Stimulated activated CD4-positive, alpha-beta T cell treated with anti-CD3 and anti-CD28 coated beads, Interleukin-1b, Interleukin-23, amount 100 ng/mL, for 1 hour (primary cell): ENCODE data around the gene DDX4.
"Not testable (repeated sequence)": the region's sequence is repeated elsewhere in the genome, so short reads cannot be mapped to it uniquely, and the experiment has no call there.

Experiments used
- DNase-seq, 2 donors: peaks; one replicate each; pipeline ENCODE4 v3.0.0-alpha.2; 2020; ENCODE audit warnings: low read depth in 2 of 2

DDX4 gene

DNA sequence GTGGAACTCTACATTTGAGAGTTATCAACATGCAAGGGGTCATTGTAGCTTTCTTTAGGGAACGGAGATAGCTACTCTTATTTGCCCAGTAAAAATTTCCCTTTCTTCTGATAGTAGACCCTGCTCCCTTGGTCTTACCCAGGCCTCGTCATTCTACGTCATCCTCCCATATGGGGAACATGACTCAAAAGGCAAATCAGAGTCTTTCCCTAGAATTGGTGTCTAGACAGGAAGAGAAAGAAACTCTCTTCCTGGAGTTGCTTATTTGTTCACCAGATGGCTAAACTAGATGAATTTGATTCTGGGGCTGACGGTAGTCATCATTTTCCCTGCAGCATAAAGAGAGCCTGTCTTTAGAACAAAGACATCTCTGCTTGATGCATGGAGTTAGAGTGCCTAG, 13.6 kb upstream of the DDX4 start:
- no peak for DNase-seq

DNA sequence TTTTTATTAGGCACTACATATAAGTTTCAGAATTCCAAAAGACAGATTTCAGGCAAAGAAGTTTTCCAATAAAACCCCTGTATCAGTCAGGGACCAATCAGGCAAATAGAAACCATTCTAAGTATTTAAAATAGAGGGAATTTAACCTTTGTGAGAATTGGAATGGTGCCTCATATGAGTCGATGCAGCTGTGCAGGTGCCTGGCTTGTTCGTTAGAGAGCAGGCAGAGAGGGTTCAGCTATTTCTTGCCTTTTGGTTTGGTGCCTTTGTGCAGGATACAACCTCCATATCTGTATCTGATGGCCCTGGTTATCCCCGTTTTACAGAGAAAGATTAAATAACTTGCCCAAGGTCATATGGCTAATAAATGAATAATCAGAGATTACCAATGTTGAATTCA, 6.0 kb upstream of the DDX4 start:
- DNase-seq: no peak

DNA sequence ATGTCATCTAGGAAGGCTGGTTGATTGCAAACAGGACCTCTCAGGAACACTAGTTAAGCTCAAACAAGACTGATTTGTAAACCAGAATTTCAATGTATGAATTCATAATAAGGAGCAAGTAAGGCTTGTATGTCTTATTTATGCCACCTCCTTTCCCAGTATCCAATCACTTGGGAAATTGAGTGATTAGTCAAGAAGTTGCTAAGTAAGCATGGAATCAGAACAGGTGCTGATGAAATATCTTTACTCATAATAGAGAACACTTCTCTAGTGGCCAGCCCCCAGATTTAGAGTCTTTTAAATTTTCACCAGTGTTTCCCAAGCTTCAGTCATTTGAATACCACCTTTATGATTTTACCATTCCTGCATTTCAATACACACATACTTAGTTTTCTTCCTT, 5.3 kb upstream of the DDX4 start:
- DNase-seq: no peak

DNA sequence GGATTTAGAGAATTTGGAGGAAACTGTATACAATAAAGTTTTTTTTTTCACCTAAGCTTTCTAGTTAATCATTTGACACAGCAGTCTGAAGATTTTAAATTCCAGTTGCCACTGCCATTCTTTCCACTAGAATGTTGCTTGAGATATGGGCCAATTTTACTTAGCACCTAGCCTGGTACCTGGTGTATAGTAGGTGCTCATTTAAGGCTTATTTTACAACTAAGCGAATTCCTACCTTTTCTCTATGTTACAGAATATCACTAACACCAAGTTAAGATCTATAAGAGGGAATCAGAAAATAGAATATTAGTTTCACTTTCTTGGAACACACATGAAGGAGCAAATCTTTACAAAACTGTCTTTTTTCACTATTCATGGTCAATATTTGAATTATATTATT, 3.2 kb upstream of the DDX4 start:
- no peak for DNase-seq

DNA sequence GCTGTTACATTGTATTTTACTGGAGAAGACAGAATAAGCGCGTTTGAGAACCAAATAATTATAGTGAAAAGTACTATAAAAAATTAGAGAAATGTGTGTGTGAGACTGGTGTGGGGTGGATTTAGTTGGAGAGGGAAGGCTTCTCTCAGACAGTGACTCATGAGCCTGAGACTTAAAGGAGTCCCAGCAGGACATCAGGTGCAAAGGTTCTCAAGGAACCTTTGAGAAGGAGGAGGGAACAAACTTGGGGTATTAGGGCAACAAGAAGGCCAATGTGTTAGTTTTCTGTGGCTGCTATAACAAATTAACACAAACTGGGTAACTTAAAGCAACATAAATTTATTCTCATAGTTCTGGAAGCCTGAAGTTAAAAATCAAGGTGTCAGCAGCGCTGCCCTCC, 4.9 kb downstream of the DDX4 start:
- DNase-seq: no peak

DNA sequence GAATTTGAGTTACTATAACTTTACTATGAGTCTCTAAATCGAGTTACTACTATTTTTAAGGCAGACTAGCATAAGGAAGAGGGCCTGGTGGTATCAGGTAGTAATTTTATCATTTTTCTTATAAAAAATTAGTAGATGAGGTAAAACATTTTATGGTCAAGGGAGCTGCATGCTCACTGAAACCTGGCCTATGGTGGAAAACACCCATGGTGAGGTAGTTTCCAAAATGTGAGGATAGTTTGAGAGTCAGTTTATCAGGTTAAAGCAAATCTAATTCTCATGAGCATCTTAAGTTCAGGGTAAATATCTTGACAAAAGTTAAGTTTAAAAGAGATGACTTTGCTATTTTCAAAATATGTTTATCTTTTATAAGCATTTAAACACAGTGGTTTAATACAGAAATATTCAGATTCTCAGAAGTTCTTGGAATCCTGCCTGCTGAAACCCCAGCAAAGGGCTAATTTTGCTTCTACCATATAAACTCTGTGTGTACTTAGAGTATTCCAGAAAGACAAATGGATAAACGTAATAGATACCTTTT, 10.0 kb downstream of the DDX4 start:
- DNase-seq: no peak

DNA sequence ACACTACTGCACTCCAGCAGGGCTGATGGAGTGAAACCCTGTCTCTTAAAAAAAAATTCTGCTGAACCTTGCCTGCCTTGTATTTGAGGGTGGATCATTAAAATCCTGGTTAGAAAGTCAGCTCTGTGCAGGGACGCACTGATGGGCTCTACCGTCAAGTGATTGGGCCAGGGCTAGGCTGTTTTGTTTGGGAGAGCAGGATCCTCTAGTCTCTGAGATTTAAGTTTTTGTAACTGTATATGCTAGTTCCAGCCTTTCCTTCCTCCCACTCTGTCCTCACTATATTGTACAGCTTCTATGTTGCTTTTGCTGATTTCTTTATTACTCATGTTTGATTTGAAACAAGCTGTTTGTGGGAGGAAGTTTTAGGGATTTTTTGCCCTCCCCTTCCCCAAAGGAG, 11.5 kb downstream of the DDX4 start:
- DNase-seq: no peak

DNA sequence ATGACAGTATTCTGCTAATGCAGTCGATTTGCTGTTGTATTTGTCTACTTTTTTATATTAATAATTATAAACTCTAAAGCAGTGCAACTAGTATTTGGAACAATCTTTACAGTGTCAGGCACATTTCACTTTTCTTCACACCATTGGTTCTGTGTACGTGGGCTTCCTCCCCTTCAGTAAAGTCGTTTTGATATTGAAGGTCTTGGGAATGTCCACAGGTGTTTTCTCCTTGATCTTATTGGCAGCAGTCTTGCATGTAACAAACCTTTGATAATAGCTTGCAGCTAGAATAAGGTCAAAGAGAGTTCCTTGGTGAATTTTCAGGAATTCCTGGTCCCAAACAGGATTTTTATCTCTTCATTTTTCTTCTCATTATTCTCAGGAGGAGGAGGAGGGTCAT, 12.2 kb downstream of the DDX4 start:
- DNase-seq: no peak

DNA sequence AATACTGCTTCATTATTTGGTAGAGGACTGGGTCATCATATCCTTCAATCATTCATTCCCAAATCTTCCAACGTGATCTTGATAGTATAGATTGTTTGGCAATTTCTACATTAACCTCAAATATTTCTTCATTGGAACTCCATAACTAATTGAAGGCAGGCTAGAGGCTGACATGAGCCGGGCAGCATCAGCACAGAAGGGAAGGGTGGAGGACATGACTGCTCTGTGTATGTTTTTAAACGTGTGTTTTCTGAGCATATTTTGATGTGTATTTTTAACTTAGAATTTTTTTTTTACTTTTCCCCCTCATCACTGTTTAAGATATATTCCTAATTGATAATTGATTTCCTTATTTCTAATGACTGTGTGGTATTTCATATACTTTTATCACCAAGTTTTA, 12.6 kb downstream of the DDX4 start:
- no peak for DNase-seq

DNA sequence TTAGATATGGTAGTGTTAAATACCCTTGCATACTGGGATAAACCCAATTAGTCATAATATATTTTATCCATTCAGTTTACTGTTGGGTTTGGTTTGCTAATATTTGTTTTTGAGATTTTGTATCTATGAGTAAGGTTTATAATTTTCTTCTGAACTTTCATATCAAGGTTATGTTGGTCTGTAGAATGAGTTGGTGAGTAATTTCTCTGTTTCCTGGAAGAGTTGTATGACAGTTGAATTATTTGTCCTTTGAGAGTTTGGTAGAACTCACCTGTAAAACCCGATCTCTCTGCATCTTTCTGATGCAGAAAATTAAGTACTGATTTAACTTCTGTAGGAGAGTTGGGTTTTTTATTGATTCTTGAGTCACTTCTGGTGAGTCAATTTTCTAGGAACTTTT, 20.4 kb downstream of the DDX4 start:
- DNase-seq: no peak

DNA sequence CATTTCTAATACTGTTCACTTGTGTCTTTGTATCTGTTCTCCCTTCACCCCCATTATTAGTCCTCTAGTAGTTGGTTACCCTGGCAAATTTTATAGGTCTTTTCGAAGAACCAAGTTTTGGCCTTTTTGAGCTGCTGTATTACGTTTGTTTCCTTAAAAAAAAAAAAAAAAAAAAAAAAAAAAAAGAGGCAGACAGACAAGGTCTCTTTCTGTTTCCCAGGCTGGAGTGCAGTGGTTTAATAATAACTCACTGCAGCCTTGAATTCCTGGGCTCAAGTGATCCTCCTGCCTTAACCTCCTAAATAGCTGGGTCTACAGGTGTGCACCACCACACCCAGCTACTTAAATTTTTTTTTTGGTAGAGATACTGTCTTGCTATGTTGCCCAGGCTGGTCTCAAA, 20.9 kb downstream of the DDX4 start:
- no peak for DNase-seq

DNA sequence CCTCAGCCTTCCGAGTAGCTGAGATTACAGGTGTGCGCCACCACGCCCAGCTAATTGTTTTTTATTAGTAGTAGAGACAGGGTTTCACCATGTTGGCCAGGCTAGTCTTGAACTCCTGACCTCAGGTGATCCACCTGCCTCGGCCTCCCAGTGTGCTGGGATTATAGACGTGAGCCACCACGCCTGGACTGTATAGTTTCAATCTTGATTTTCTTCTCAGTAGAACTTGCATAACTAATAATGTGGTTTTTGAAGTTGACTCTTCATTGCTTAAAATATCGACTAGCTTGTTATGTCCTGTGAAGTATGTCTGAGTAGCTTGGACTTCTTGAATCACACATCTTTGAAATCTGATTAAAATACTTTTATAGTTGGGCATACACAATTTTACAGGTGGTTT, 23.9 kb downstream of the DDX4 start:
- not testable (repeated sequence) for DNase-seq

DNA sequence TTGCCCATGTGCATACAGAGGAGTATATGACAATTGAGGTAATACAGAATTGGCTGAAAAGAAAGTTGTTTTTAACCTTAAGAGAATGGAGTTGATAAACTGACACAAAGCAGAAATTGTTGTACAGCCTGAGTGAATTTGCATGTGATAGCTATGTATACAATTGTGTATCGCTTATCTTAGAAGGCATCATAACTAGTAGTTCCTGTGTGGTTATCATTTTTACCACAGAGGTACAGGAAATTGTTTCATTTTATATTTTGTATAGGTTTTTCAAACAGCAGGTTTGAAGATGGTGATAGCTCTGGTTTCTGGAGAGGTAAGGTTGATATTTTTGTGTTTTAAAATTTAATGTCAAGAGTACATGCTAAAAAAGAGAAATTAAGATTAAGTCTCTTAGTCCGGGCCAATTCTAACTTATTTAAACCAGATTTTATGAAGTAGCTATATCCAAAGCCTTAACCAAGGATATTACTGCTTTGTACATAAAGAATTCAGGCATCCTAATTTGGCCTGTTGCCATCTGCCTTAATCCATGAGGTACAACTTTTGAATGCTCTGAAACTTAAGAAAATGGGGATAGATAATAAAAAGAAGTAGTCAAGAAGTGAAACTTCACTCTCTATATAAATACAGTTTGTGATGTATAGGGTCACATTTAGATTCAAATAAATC, 26.0 kb downstream of the DDX4 start:
- DNase-seq: no peak

DNA sequence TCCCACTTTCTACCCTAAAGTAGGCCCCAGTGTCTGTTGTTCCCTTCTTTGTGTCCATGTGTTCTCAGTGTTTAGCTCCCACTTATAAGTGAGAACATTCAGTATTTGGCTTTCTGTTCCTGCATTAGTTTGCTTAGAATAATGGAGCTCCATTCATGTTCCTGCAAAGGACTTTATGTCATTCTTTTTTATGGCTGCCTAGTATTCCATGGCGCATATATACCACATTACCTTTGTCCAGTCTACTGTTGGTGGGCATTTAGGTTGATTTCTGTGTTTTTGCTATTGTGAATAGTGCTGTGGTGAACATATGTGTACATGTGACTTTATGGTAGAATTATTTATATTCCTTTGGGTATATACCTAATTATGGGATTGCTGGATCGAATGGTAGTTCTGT, 30.4 kb downstream of the DDX4 start:
- no peak for DNase-seq

DNA sequence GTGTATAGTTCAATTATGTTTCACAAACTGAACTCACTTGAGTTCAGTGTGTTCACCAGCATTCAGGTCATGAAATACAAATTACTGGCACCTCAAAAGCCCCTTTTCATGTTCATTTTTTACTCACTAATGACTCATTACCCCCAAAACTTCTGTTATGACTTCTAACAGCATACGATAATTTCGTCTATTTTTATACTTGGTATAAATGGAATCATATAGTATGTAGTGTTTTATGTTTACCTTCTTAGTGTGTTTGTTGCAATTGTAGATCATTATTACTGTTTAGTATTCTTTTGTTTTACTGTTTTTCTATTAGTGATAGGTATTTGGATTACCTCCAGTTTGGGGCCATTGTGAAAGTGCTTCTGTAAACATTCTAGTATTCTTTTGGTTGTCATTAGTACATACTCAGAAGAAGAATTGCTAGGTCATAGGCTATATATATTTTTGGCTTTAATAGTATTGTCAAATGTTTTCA, 33.4 kb downstream of the DDX4 start:
- no peak for DNase-seq

DNA sequence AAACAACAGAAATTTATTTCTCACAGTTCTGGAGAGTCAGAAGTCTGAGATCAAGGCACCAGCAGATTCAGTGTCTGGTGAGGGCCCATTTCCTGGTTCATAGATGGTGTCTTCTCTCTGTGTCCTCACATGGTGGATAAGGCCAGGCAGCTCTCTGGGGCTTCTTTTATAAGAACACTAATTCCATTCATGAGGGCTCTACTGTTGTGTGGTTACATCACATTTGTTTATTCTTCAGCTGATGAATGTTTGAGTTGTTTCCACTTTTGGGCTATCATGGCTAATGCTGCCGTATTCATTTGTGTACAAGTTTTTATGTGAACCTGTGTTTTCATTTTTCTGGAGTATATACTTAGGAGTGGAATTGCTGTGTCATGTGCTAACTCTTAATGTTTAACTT, 35.2 kb downstream of the DDX4 start:
- DNase-seq: no peak

DNA sequence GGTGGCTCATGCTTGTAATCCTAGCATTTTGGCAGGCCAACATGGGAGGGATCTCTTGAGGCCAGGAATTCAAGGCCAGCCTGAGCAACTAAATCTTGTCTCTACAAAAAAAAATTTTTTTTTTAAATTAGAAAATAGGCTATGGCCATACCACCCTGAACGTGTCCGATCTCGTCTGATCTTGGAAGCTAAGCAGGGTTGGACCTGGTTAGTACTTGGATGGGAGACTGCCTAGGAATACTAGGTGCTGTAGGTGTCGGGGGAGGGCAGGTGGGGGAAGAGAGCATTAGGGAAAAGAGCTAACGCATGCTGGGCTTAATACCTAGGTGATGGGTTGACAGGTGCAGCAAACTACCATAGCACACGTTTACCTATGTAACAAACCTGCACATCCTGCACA, 39.5 kb downstream of the DDX4 start:
- DNase-seq: no peak

DNA sequence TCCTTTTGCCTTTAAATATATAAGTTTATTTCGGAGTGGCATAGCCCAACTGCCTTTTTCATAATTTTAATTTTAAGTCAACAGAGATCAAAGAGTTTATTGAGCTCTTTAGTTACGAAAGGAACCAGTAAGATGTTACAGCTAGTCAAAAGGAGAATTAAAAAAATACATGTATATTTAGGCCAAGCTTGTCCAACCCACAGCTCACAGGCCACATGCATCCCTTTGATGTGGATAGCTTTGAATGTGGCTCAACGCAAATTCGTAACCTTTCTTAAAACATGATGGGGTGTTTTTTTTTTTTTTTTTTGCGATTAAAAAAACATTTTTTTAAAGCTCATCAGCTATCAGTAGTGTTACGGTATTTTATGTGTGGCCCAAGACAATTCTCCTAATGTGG, 63.1 kb downstream of the DDX4 start:
- no peak for DNase-seq

DNA sequence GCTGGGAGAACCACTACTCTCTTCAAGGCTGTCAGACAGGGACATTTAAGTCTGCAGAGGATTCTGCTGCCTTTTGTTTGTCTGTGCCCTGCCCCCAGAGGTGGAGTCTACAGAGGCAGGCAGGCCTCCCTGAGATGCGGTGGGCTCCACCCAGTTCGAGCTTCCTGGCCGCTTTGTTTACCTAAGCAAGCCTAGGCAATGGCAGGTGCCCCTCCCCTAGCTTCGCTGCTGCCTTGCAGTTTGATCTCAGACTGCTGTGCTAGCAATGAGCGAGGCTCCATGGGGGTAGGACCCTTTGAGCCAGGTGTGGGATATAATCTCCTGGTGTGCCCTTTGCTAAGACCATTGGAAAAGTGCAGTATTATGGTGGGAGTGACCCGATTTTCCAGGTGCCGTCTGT, 71.0 kb downstream of the DDX4 start:
- DNase-seq: not testable (repeated sequence)

DNA sequence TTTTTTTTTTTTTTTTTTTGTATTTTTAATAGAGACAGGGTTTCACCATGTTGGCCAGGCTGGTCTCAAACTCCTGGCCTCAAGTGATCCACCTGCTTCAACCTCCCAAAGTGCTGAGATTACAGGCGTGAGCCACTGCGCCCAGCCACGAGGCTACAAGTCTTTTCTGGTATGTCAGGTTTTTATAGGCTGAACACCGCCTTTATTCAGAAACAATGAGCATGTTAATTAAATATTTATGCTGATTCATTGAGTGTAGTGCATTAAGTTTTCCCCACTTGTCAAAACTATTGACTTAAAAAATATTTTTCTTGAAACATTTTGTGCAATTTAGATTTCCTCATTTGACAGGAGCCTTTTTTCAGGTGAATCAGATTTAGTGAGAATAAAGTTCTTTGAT, 78.1 kb downstream of the DDX4 start:
- not testable (repeated sequence) for DNase-seq

DNA sequence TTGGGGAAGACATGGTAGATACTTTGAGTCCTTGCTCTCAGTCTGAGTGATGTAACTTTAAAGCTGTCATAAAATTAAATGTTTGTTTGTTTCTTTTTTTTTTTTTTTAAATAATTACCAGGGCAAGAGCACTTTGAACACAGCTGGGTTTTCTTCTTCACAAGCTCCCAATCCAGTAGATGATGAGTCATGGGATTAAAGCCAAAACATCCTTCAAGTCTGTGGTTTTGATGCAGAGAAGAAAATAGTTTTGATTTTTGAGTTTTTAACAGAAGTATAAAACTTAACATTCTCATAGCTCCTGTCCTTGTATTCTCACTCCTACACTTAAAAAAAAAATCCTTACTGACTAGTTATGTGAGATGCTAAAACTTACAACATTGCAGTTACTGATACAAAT, 78.5 kb downstream of the DDX4 start:
- no peak for DNase-seq

DNA sequence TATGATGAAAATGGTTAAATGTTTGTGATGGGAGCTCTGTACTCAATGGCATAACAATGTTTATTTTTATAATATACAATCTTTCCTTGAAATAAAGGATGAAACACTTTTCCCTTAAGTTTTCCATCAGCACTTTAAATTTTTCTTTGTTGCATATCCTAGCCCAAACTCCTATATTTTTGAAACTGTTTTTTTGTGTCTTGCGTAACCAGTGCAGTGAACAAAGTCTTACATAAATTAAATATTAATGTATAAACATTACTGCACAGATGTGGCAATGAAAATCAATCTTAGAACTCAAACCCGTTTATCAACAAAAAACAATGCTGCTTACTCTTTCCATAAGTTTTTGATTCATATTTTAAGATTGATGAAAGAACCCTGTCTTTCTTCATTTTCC, 79.2 kb downstream of the DDX4 start:
- no peak for DNase-seq

DNA sequence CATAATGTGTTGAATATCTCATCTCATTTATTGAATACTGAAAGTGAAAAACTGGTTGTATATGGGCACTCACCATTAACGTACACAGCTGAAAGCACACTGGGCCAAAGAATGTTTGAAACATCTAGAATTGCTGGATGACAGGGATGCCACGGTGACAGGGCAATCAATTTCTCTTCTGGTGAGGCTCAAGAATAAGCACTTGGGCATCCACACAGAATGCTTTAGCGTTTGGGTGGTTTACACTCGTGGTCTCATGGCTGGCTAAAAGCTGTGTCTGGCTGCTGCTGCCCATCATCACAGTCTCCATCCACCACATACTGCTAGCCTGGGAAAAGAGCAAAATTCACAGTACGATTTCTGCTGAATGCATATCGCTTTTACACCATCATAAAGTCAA, 82.6 kb downstream of the DDX4 start:
- no peak for DNase-seq
